NCI-H524 (cell line): Measurements from ENCODE around the gene RNF25.
A peak's percentile ranks its signal among the peaks of the same experiment; 100 is the strongest.

ENCODE experiments used
- DNase-seq, 2 experiments: peaks; one replicate each; lab custom pipeline; 2025; lab: John Stamatoyannopoulos, UW

The RNF25 gene, protein sequence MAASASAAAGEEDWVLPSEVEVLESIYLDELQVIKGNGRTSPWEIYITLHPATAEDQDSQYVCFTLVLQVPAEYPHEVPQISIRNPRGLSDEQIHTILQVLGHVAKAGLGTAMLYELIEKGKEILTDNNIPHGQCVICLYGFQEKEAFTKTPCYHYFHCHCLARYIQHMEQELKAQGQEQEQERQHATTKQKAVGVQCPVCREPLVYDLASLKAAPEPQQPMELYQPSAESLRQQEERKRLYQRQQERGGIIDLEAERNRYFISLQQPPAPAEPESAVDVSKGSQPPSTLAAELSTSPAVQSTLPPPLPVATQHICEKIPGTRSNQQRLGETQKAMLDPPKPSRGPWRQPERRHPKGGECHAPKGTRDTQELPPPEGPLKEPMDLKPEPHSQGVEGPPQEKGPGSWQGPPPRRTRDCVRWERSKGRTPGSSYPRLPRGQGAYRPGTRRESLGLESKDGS

DNA sequence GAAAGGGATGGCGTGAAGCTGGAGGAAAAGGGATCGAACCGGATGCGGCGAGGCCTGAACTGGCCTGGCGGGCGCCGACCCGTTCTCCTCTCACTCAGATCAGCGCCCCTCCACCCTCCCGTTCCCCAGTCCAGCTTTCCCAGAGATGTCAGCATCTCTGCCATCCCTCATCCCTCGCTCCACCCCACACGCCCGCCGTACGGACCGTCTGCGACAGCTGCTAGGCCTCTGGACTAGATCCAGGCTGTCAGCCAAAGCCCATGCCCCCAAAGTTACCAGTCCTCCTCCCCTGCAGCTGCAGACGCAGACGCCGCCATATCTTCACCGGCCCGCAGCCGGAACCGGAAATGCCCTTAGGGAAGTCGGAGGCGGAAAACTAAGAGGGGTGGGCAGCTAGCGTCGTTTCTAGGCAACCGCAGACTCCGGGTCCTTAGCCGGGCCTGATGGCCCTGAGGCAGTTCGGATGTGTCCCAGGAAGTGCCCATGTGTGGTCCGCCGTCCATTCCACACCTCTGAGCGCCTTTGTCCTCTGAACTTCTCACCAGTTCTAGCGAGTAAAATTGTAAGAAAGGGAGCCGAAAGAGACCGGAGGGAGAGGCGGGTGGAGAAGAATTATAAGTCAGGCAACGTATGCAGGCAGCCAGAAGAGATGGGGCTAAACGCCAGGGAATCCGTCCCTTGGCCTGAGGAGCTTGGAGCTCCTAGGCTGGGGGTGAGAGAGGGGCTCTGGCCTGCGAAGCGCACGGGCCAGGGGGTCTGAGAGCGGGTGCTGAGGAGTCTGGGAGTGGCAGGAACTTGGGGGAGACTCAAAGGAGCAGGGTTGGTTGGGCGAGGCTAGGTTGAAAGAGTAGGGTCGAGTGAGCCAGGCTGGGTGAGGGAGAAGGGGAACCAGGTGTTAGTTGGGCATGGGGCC is at the start of gene RNF25, which contains the start of gene STK36:
RNF25 (minus strand) TSS at position 349 of the 913 bp plus-strand sequence; CDS start at position 317, 32 bp downstream.
STK36 (plus strand) TSS at position 433 of the 913 bp plus-strand sequence. CDS start 744 bp downstream, outside the sequence.
- peak; percentile 49 to 84 for DNase-seq

DNA sequence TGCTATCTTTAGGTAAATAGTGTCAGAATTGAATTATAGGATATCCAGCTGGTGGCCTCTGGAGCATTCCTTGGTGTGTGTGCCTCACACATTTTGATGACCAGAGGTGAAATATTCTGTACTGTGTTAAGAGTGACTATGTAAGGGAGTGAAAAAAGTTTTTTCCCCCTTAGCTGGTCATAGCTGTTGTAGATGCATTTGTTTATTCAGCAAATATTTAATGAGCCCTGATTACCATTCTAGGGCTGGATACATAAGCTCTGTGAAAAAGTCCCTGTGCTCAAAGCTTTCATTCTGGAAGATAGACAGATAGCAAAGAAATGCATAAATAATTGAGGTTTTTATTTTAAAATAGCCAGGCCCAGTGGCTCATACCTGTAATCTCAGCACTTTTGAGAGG is 49.7 kb upstream of the RNF25 start:
- no peak for DNase-seq

DNA sequence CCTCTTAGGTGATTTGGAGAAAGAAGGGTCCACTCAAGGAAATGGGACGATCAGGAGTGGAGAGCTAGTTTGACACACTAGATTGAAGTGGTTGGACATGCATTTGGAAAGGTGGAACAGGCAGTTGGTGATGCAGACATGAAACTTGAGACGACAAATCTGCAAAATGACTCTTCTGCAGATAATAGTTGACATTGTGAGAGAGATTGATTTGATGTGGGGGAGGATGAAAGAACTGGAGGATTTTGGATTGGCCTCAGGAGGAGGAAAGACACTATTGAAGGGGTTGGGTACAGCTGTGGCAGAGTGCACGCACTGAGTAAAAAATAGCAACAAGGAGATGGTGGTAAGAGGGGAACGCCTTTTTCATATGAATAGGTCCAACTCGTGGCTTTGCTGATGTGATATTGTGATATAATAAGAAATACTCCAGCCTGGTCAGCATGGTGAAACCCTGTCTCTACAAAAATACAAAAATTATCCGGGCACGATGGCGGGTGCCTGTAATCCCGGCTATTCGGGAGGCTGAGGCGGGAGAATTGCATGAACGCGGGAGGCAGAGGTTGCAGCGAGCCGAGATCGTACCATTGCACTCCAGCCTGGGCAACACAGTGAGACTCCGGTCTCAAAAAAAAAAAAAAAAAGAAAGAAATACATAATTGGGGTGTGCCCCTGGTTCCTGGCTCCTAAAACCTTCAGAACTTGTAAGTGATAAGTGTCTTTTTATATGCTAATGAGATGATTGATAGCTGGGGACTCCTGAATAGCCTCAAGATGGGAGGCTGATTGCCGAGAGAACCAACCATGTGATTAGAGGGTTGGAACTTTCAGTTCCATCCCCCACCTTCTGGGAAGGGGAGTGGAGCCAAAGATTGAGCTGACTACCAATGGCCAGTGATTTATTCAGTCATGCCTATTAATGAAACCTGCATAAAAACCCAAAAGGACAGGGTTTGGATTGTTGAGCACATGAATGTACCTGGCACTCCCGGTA is 48.5 kb upstream of the RNF25 start:
- DNase-seq, result no peak

DNA sequence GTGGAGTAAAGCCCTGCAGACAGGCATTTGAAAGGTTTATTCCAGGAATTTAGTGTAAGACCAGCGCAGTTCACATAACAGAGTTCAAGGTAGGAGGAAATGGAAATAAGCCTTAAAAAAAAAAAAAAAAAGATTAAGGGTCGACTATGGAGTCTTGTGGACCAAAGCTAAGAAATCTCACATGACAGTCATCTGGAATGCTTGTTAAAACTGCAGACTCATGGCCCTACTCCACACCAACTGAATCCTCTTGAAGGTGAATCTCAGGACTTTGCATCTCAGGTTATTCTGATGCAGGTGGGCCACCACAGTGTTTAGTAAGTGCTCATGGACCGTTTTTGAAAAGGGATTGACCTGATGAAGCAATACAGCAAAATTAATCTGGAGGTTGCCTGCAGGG is 47.7 kb upstream of the RNF25 start:
- no peak for DNase-seq

DNA sequence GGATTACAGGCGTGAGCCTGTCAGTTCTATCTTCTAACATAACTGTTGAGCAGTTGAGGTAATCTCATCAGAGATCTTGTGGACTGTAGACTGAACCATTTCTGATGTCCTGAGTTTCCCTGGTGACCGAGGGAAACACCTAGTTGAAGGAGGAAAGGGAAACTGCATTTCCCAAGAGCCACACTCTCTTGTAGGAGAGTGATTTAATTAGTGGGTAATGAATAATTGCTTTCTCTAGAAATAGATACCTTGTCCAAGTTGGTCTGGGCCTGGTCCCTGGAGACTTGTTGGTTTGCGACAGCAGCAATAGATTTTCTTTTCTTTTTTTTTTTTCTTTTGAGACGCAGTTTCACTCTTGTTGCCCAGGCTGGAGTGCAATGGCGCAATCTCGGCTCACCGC is 46.3 kb upstream of the RNF25 start:
- DNase-seq, result no peak

DNA sequence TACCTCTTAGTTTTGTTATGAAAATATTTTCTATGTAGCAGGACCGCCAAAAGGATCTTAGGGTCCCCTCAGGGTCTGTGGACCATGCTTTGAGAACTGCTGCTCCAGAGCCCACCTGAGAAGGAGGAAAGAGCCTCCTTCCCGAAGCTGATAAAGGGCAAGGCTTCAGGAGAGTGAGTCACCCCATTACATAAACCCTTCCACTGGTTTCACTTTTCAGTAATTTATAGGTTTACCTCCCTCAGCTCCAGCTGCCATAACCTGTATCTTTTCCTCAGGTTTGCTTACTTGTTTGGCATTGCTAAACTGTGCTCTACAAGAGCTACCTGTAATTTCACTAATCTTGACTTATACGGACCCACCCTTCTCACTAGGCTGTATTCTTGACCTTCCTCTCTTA is 45.5 kb upstream of the RNF25 start:
- no peak for DNase-seq

DNA sequence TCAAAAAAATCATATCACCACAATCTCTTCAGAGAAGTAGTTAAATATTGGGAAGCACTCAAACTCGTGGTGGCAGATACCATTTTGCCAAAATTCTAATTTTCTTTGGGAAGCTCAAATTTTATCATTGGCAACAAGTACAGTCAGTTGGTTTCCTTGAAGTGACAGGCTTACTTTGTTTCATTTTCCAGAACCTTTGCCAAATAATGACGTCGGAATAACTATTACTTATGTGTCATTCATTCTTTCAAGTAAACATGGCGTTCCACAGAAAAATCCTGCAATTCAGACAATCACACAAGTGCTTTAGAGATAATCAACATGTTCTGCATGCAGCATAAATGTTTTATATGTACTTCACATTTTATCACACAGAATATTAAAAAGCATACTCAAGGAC is 44.3 kb upstream of the RNF25 start:
- no peak for DNase-seq

DNA sequence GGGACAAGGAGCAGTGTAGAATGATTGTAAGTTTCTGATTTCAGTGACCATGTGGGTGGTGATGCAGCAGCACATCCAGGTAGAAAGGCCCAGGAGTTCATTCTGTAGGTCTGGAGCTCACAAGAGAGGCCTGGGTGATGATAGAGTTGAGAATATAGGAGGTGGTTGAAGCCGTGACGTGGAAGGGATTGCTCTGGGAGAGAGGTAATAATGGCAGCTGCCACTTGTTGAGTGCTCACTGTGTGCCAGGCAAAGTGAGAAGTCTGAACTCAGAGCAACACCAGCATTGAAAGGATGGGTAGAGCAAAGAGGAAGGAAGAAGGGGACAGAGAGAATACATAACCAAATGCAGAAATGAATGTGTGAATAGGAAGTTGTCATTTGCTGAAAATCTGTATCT is 42.1 kb upstream of the RNF25 start:
- DNase-seq, result no peak

DNA sequence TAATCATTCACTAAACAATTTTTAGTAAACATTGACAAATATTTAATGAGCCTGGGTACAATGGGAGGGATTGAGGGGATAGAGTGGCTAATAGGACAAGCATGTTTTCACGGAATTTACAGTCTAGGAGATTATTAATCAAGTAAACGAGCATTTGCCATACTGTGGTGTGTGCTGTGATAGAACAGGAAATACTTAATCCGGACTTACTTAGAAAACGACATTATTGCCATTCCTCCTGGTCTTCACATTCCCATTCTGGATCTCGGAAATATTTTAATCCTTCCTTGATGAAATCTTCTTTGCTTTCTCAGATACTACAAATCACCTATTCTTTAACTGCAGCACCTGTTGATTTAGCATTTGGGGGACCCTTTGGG is 39.7 kb upstream of the RNF25 start:
- peak in 1 of 2 experiments; percentile 24 for DNase-seq

DNA sequence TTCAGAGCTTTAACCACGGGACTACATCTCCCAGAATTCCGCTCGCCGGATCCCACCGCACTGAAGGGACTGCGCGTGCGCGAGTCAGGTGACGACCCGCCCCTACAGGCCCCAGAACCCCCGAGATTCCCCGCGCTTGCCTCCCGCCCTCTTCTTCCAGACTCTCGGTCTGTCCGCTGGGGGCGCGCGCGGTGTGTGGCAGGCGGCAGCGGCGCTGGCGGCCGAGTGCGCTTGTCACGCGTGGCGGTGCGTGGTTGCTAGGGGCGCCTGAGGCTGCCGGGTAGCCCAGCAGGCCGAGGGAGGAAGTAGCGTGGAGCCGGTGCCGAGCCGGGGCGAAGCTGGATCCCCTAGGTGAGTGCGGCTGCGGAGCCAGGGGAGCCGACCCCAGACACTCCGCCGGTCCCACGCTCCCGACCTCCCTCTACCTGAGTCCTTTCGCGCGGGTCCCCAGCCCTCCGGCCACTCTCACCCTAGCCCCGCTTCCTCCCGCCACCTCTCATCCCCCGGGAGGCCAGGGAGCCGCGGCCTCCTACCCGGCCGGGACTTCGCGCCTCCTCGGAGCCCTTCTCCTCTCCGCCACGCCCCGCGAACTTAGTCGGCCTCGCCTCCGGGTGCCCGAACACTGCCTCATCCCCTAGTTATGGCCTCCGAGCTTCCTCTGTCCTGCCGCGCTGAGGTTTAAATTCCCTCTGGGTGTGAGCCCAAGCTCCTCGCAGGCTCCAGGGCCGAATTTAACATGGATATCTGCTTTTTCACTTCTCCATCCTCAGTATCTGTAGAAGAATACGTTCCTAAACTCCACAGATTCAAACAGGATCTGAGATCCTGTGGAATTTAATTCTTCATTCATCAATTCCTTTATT is 39.1 kb upstream of the RNF25 start, which contains the start of gene TTLL4:
TTLL4 (plus strand) TSS at position 149 of the 863 bp plus-strand sequence. CDS start 26,842 bp downstream, outside the sequence.
- peak; percentile 81 to 91 for DNase-seq

DNA sequence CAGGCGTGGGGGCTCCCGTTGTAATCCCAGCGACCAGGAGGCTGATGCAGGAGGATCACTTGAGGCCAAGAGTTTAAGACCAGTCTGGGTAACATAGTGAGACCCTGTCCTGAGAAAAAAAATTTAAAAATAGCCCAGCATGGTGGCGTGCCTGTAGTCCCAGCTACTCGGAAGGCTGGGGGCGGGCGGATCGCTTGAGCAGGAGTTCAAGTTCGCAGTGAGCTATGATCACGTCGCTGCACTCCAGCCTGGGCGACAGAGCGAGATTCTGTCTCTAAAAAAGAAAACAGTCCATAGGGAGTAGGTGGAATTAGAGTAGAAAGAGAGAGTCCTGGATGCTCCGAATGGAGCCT is 38.5 kb upstream of the RNF25 start:
- no peak for DNase-seq

DNA sequence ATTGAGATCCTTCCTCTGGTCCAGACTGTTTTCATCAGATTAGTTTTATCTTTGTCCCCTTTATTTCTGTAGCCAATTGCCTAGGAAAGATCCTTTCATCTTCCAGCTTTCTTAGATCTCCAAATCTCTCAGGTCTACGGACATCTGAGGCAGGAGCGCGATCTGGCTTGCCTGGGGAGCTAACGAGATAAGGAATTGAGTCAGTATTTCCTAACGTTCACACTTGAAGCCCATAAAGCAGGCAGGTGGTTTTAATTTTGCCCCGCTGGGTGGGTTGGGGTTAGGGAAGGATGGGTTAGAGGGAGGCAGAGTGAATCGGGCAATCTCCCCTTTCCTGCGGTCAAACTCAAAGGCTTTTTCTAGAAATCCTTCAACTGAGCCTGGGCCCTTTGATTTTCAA is 38.1 kb upstream of the RNF25 start:
- DNase-seq, result no peak

DNA sequence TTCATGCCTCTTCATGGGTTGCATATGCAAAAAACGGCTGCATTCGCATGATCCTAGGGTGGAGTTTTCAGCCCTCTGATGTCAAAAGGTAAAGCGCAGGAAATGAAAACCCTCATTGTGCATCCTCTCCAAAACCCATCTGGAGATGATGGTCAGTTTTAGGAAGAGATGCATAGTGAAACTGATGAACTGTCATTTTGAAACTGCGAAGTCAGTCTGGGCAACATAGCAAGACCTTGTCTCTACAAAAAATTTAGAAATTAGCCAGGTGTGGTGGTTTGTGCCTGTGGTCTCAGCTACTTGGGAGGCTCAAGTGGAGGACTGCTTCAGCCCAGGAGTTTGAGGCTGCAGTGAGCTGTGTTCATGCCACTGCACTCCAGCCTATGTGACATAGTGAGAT is 36.3 kb upstream of the RNF25 start:
- no peak for DNase-seq

DNA sequence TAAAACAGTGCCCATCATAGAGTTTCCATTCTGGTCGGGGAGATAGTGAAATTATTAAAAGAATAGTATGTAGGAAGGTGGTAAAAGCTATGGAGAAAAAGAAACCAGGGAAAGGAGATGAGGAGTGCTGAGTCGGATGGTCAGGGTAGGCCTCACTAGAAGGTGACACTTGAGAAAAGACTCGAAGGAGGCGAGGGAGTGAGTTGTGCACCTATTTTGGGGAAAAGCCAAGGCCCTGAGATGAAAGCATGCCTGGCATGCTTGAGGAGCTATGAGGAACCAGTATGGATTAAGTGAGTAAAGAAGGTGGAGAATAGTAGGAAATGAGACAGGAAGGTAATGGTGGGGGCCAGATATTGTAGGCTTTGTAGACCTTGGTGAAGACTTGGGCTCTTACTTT is 31.5 kb upstream of the RNF25 start:
- DNase-seq, result no peak

DNA sequence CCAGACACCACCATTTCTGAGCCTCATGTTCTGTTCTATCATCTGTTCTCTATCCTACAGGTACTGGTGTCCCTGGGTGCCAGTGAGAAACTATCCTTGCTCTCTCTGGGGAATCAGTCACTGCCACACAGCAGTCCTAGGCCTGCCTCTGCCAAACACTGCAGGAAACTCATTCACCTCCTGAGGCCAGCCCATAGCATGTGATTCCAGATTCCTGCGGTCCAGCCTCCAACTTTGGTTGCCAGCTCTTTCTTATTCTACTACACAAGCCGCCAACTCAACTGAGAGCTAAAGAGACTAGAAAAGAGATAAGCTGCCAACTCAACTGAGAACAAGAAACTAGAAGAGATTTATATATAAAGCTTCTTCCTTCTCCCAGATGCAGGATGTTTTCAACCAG is 30.0 kb upstream of the RNF25 start:
- no peak for DNase-seq

DNA sequence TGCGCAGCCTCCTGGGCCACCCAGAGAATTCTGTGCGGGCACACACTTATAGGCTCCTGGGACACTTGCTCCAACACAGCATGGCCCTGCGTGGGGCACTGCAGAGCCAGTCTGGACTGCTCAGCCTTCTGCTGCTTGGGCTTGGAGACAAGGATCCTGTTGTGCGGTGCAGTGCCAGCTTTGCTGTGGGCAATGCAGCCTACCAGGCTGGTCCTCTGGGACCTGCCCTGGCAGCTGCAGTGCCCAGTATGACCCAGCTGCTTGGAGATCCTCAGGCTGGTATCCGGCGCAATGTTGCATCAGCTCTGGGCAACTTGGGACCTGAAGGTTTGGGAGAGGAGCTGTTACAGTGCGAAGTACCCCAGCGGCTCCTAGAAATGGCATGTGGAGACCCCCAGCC is 27.1 kb upstream of the RNF25 start:
- DNase-seq, result no peak

DNA sequence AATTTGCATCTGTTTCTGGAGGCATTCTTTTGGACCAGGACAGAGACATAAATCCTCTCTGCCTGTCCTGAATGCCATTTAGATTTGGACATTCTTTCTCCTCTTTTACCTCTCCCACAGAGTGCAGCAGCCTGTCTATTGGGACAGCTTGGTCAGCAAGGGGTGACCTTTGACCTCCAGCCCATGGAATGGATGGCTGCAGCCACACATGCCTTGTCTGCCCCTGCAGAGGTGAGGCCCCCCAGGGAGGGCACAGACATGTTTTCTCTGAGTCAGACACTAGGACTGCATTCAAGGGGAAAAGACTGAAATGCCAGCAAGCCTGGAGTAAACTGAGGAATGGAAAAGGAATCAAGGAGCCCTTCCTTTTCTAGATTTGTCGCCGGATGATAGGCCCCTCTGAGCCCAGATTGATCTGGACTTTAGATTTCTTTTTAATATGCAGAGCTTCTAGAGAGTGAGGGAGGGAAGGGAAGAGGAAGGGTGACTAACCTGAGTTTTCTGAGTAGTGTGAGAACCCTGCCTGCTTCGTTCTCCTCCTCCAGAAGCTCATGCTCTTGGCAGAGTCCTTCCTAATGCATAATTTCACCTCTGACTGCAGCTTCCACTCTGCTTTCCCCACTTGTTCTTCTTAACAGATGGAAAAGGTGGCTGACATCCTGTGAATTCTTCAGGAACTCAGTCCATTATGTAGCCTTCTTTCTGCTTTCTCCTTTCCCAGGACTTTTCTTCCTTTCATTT is 22.8 kb upstream of the RNF25 start:
- DNase-seq, result no peak

DNA sequence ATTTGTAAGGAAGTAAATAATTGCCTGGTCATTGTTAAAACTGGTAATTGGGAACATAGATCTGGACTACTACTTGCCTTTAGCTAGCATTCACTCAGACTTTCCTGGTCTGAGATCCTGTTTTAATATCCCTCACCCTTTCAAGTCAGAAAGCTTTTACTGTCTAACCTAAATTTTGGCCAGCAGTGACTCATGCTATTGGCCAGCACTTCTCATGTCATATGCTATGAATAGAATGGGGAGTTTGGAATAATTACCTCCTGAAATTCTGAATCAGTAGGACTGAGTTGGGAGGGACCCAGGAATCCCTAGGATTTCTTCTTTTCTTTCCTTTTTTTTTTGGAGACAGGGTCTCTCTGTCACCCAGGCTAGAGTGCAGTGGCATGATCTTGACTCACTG is 19.4 kb upstream of the RNF25 start:
- no peak for DNase-seq

DNA sequence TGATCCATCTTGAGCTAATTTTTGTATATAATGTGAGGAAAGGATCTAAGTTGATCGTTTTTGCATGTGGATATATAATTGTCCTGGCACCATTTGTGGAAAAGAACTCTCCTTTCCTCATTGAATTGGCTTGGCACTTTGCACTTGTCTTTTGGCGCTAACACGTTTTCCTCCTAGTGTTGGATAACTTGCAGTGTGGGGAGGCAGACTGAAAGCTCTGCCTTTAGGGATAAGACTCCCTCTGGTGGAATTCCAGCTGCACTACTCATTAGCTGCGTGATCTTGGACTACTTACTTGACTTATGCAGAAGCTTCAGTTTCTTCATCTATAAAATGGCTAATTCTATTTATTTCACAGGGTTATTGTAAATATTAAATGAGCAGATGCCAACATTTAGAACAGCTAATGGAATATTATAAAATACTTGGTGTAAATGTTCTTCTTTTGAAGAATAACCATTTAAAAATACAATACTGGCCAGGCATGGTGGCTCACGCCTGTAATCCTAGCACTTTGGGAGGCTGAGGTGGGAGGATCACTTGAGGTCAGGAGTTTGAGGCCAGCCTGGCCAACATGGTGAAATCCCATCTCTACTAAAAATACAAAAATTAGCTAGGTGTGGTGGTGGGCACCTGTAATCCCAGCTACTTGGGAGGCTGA is 15.7 kb upstream of the RNF25 start:
- peak; percentile 61 to 75 for DNase-seq
